Neuron (in vitro differentiated cells): Measurements from ENCODE around the gene PID1.

Experiments used
- H2AFZ ChIP-seq: one replicate; pipeline ENCODE4 v1.6.1; 2013; ENCODE audit warnings: low read depth, mild to moderate bottlenecking, inconsistent platforms, low read length, moderate library complexity
- H3K27me3 ChIP-seq: one replicate; pipeline ENCODE4 v1.6.1; 2013; ENCODE audit warnings: low read length; ENCODE audit not compliant: insufficient read depth
- H3K36me3 ChIP-seq: one replicate; pipeline ENCODE4 v1.6.1; 2013; ENCODE audit warnings: low read length; ENCODE audit not compliant: insufficient read depth
- H3K4me1 ChIP-seq: one replicate; pipeline ENCODE4 v1.6.1; 2013; ENCODE audit warnings: low read length; ENCODE audit not compliant: insufficient read depth
- H3K4me3 ChIP-seq: 2 replicates; pipeline ENCODE4 v1.5.1; 2013; ENCODE audit warnings: mild to moderate bottlenecking, low read length, moderate library complexity
- H3K9me3 ChIP-seq: one replicate; pipeline ENCODE4 v1.6.1; 2013; ENCODE audit warnings: low read length

The PID1 gene

GRCh38 chr2:229109195-229109594 lies 161.9 kb downstream of the PID1 start:
- Histone ChIP-seq H2AFZ (no peak overlapping the region), H3K36me3 (no peaks in the 10 kb centered on the region), H3K27me3 (no peaks in the 10 kb centered on the region), H3K4me1 (no peaks in the 10 kb centered on the region), H3K9me3 (no peaks in the 10 kb centered on the region), H3K4me3 (no peak overlapping the region)

GRCh38 chr2:229107601-229108000 lies 163.5 kb downstream of the PID1 start:
- no peaks in the 10 kb centered on the region for H3K9me3 ChIP-seq
- H3K4me3 ChIP-seq, result no peak overlapping the region
- no peaks in the 10 kb centered on the region for H3K4me1 ChIP-seq
- H3K36me3 ChIP-seq, result no peaks in the 10 kb centered on the region
- H3K27me3 ChIP-seq, result no peaks in the 10 kb centered on the region
- no peak overlapping the region for H2AFZ ChIP-seq

DNA sequence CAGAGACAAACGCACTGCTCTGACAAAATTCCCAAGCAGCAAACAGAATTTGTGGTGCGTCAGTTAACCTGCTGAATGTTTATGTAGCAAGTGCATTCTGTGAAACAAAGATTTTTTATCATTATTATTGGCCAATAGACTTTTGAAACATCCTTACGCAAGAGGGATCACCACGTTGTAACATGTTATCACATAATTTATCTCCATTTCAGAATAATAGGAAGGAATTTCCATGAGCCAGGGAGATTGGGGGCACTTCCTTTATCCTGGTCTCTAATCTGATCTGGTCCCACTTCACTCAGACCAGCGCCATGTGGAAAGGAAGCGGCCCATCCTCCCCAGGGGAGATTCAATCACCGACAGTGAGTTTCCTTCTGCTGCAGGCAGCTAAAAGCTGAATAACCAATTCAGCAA lies 166.1 kb downstream of the PID1 start:
- H3K4me1 ChIP-seq, result no peaks in the 10 kb centered on the region

DNA sequence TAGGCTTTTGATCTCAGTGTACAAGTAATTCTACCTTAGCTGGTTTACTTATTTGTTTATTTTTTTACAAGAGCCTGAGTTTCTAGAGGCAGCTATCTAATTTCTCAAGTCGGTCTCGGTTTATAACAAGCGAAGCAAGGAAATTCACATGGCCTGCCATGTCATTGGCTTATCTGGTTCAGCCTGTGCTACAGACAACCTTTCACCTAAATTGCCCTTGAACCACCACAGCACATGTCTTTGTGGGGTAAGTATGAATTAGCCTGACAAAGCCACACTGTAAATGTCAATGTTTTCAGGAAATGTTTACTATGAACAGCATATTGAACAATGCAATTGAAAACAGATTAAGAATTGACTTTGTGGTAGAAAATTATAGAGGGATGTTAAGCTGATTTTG lies 167.1 kb downstream of the PID1 start:
- Histone ChIP-seq H3K4me1 (no peaks in the 10 kb centered on the region), H3K4me3 (no peak overlapping the region), H3K9me3 (no peaks in the 10 kb centered on the region), H2AFZ (no peak overlapping the region), H3K36me3 (no peaks in the 10 kb centered on the region), H3K27me3 (no peaks in the 10 kb centered on the region)

More for the DNA sequence above, 166.1 kb downstream of the PID1 start:
- Histone ChIP-seq H3K9me3 (no peaks in the 10 kb centered on the region), H3K4me3 (no peak overlapping the region), H3K36me3 (no peaks in the 10 kb centered on the region), H2AFZ (no peak overlapping the region), H3K27me3 (no peaks in the 10 kb centered on the region)

GRCh38 chr2:229101314-229101713 lies 169.8 kb downstream of the PID1 start:
- Histone ChIP-seq H3K9me3 (no peaks in the 10 kb centered on the region), H3K27me3 (no peaks in the 10 kb centered on the region), H3K4me3 (no peak overlapping the region), H3K36me3 (no peaks in the 10 kb centered on the region), H3K4me1 (no peaks in the 10 kb centered on the region), H2AFZ (no peak overlapping the region)

DNA sequence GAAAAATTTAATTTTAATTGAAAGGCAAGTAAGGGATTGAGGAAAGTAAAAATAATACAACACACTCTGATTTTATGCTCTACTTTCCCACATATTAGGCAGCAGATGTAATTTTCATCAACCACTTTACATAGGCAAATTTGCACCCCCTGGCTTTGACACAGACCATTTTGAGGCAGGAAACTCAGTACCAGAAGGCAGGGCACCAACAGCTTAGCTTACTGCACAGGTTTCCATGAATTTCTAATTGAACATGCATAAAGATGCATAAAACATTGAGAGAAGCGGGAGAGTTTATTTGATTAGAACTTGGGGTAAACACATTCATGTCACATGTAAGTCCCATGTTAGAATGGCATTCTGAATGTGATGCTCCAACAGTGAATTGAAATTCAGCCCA lies 171.9 kb downstream of the PID1 start:
- H3K4me1 ChIP-seq, result no peaks in the 10 kb centered on the region
- H3K9me3 ChIP-seq, result no peaks in the 10 kb centered on the region
- no peaks in the 10 kb centered on the region for H3K27me3 ChIP-seq
- no peaks in the 10 kb centered on the region for H3K36me3 ChIP-seq
- H2AFZ ChIP-seq, result no peak overlapping the region
- no peak overlapping the region for H3K4me3 ChIP-seq

- no peaks in the 10 kb centered on the region for H3K9me3 ChIP-seq
- H3K27me3 ChIP-seq, result no peaks in the 10 kb centered on the region
- H3K4me1 ChIP-seq, result no peaks in the 10 kb centered on the region
- no peak overlapping the region for H3K4me3 ChIP-seq
- H3K36me3 ChIP-seq, result no peaks in the 10 kb centered on the region
- no peak overlapping the region for H2AFZ ChIP-seq
Measured at GRCh38 chr2:229098801-229099200, 172.3 kb downstream of the PID1 start.

GRCh38 chr2:229096409-229097066 lies 174.5 kb downstream of the PID1 start:
- H3K27me3 ChIP-seq, result no peaks in the 10 kb centered on the region
- no peaks in the 10 kb centered on the region for H3K4me1 ChIP-seq
- H3K4me3 ChIP-seq, result no peak overlapping the region
- H2AFZ ChIP-seq, result no peak overlapping the region
- no peaks in the 10 kb centered on the region for H3K9me3 ChIP-seq
- H3K36me3 ChIP-seq, result no peaks in the 10 kb centered on the region

GRCh38 chr2:229095472-229095871 lies 175.6 kb downstream of the PID1 start:
- Histone ChIP-seq H3K4me1 (no peaks in the 10 kb centered on the region), H3K27me3 (no peaks in the 10 kb centered on the region), H3K4me3 (no peak overlapping the region), H2AFZ (no peak overlapping the region), H3K36me3 (no peaks in the 10 kb centered on the region), H3K9me3 (no peaks in the 10 kb centered on the region)

- Histone ChIP-seq H3K36me3 (no peaks in the 10 kb centered on the region), H3K27me3 (no peaks in the 10 kb centered on the region), H3K4me1 (no peaks in the 10 kb centered on the region), H2AFZ (no peak overlapping the region), H3K9me3 (no peaks in the 10 kb centered on the region), H3K4me3 (no peak overlapping the region)
Measured at GRCh38 chr2:229090225-229090624, 180.9 kb downstream of the PID1 start.

DNA sequence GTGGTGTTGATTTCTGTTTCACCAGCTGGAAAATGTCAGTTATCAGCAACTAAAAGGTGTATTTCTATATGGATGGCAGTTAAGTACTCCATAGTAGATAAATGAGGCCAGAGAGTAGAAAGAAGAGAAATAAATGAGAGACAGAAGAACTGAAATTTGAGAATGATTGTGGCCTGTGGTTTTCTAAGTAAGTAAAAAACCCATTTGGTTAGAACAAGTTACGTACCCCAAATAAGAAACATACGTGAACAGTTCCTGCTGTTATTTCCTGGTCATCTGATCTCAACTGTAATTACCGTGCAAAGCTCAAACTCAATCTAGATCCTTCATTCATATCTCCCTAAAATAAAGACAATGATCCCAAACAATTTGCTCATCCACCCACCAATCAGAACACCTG lies 181.3 kb downstream of the PID1 start:
- Histone ChIP-seq H3K9me3 (no peaks in the 10 kb centered on the region), H3K4me1 (no peaks in the 10 kb centered on the region), H2AFZ (no peak overlapping the region), H3K27me3 (no peaks in the 10 kb centered on the region), H3K36me3 (no peaks in the 10 kb centered on the region), H3K4me3 (no peak overlapping the region)

- no peaks in the 10 kb centered on the region for H3K27me3 ChIP-seq
- H2AFZ ChIP-seq, result no peak overlapping the region
- no peaks in the 10 kb centered on the region for H3K9me3 ChIP-seq
- H3K36me3 ChIP-seq, result no peaks in the 10 kb centered on the region
- no peak overlapping the region for H3K4me3 ChIP-seq
- H3K4me1 ChIP-seq, result no peaks in the 10 kb centered on the region
Measured at GRCh38 chr2:229088966-229089700, 182.0 kb downstream of the PID1 start.

- H3K4me1 ChIP-seq, result no peaks in the 10 kb centered on the region
- H3K9me3 ChIP-seq, result no peaks in the 10 kb centered on the region
- no peak overlapping the region for H2AFZ ChIP-seq
- no peak overlapping the region for H3K4me3 ChIP-seq
- no peaks in the 10 kb centered on the region for H3K27me3 ChIP-seq
- H3K36me3 ChIP-seq, result no peaks in the 10 kb centered on the region
Measured at GRCh38 chr2:229088517-229088913, 182.6 kb downstream of the PID1 start.
